ENCODE results near the gene GNG7. TPM values are rescaled to one million over a fixed set of nuclear protein-coding genes. Genes with fewer than 3 reads are reported as not detected.
A peak's percentile ranks its signal among the peaks of the same experiment; 100 is the strongest.

Gene GNG7
- total RNA-seq = 1 to 10 TPM in 3 of 4 donors, under 1 TPM in 1; 0.57 to 3.8 (median 1.6) TPM

DNA sequence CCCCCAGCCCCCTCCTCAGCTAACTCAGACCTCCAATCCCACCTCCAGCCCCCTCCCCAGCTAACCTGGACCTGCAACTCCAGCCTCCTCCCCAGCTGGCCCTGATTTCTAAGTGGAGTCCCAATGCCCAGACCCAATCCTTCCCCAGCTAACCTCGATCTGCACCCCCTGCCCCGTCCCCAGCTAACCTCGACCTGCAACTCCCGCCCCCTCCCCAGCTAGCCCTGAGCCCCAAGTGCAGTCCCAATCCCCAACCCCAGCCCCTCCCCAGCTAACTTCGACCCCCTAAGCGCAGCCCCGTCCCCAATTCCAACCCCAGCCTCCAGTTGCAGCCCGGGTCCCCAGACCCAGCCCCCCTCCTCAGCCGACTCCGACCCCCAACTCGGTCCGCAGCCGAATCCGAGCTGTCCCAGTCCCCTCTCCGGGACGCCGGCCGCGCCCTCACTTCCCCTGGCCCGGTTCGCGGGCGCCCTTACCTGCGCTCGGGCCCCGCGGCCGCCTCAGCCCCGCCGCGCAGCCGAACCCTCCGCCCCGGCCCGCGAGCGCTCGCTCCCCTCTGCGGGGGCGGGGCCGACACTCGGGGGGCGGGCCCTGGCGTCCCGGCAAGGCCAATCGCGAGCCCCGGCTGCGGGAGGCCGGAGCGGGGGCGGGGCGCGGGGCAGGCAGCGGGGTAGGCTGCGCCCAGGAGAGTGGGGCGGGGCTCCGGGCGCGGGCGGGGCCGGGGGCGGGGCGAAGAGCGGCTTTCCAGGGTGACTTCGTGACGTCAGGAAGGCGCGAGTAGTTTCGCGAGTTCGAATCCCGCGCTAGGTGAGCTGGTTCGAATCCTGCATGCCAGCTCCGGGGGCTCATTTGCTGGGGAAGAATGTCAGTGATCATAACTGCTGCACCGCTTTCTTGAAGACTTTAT lies at the start of gene GNG7:
GNG7 (minus strand) TSS at position 525 of the 907 bp plus-strand sequence. CDS start 182,006 bp downstream, outside the sequence.
- peak within 1 kb of the TSS in 3 of 4 donors; percentile 75 to 81 (median 78) for H3K27ac ChIP-seq
- intact Hi-C loops (cut with DNase I) = no loop called here
- peak; percentile 56 for DNase-seq

DNA sequence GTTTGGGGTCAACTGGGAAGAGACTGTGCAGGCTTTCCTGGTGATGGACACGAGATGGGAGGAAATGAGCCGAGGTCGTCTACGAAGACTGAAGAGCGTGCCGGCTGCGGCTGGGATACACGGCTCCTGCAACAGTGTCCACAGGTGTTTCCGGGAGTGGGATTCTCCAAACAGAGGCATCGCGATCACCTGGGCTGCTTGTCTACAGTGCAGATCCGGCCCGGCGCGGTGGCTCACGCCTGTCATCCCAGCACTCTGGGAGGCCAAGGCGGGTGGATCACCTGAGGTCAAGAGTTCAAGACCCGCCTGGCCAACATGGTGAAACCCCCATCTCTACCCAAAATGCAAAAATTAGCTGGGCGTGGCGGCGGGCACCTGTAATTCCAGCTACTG lies 48.9 kb upstream of the GNG7 start:
- no peaks in the 10 kb centered on the region for H3K27me3 ChIP-seq
- no peak overlapping the region for H3K4me3 ChIP-seq
- TF ChIP-seq POLR2A (IDR thresholded peaks at IDR 0.05) = no peak
- TF ChIP-seq, protein P1, sequence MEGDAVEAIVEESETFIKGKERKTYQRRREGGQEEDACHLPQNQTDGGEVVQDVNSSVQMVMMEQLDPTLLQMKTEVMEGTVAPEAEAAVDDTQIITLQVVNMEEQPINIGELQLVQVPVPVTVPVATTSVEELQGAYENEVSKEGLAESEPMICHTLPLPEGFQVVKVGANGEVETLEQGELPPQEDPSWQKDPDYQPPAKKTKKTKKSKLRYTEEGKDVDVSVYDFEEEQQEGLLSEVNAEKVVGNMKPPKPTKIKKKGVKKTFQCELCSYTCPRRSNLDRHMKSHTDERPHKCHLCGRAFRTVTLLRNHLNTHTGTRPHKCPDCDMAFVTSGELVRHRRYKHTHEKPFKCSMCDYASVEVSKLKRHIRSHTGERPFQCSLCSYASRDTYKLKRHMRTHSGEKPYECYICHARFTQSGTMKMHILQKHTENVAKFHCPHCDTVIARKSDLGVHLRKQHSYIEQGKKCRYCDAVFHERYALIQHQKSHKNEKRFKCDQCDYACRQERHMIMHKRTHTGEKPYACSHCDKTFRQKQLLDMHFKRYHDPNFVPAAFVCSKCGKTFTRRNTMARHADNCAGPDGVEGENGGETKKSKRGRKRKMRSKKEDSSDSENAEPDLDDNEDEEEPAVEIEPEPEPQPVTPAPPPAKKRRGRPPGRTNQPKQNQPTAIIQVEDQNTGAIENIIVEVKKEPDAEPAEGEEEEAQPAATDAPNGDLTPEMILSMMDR (IDR thresholded peaks at IDR 0.05) = no peak
- no peak for DNase-seq
- H3K27ac ChIP-seq = no peak overlapping the region
- 87 to 89% methylated on average over 5 to 11 of the region's 21 CpGs for WGBS, 2 donors
- peaks cover 13 to 35% (median 16%) of the 10 kb centered on the region in 3 donors for H3K36me3 ChIP-seq
- H3K9me3 ChIP-seq = no peaks in the 10 kb centered on the region
- peaks cover 0 to 8% (median 0%) of the 10 kb centered on the region in 3 donors for H3K4me1 ChIP-seq
- intact Hi-C loops (cut with DNase I) = no loop called here

More for the DNA sequence above, at the start of gene GNG7:
- H3K9me3 ChIP-seq = no peaks in the 10 kb centered on the region
- WGBS, 2 donors = 8 to 11% methylated on average over 10 of the region's 77 CpGs
- peak within 1 kb of the TSS; percentile 33 to 77 (median 65) for H3K4me3 ChIP-seq
- H3K27me3 ChIP-seq = peaks cover 0 to 10% (median 0%) of the 10 kb centered on the region in 4 donors
- TF ChIP-seq, protein P1 (IDR thresholded peaks at IDR 0.05) = no peak
- TF ChIP-seq POLR2A (IDR thresholded peaks at IDR 0.05) = peak in 3 of 4 donors; percentile 46 to 86 (median 70)
- H3K4me1 ChIP-seq = peaks cover 2 to 31% (median 6%) of the 10 kb centered on the region in 3 donors
- H3K36me3 ChIP-seq = no peaks in the 10 kb centered on the region

DNA sequence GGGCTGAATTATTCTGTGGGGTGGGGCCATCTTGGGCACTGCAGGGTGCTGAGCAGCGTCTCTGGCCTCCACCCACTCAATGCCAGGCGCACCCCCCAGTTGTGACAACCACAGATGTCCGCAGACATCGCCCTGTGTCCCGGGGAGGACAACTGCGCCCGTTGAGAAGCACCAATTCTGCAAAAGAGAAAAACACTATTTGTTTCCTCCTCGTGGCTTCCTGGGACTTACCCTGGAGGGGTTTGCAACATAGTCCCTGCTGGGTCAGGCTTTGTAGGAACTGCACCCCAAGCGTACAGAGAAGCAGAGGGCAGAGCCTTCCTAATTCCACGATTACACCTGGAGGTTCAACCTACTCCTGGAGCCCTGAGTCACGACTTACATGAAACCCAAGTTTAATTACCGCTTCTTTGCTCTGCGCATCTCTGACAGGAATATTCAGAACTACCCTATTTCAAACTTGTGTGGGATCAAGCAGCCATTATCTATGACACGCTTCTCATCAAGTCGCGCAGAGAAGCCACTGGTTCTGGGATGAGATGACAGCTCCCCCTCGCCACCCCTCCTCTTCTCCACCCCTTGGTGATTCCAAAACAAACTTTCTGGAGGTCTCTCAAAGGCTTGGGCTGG lies 48.4 kb upstream of the GNG7 start:
- Histone ChIP-seq H3K4me1 (peaks cover 0 to 8% (median 0%) of the 10 kb centered on the region in 3 donors), H3K4me3 (no peak overlapping the region), H3K9me3 (no peaks in the 10 kb centered on the region), H3K27ac (no peak overlapping the region), H3K27me3 (no peaks in the 10 kb centered on the region), H3K36me3 (peaks cover 13 to 30% (median 16%) of the 10 kb centered on the region in 3 donors)
- DNase-seq = no peak
- intact Hi-C loops (cut with DNase I) = no loop called here
- WGBS, 2 donors = 52 to 67% methylated on average over 10 to 13 of the region's 17 CpGs
- TF ChIP-seq, protein P1 (IDR thresholded peaks at IDR 0.05) = no peak

DNA sequence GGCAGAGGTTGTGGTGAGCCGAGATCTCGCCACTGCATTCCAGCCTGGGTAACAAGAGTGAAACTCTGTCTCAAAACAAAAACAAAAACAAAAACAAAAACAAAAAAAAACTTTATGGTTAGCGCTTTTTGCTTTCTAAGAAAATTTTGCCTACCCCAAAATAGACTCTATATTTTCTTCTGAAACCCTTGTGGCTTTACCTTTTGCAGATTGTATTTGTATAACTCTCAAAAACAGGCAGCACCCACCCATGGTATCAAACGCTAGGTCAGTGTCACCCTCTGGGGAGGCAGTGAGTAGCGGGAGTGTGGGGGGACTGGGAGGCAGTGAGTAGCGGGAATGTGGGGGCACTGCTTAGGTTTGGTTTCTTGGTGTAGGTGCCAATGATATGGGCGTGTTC lies 44.9 kb upstream of the GNG7 start:
- Histone ChIP-seq H3K4me3 (no peak overlapping the region), H3K27ac (no peak overlapping the region), H3K4me1 (peaks cover 0 to 8% (median 0%) of the 10 kb centered on the region in 3 donors), H3K9me3 (no peaks in the 10 kb centered on the region), H3K27me3 (no peaks in the 10 kb centered on the region), H3K36me3 (no peaks in the 10 kb centered on the region)
- no peak for DNase-seq
- WGBS, 2 donors = 71 to 77% methylated on average over 7 of the region's 7 CpGs
- no peak for TF ChIP-seq POLR2A (IDR thresholded peaks at IDR 0.05)
- TF ChIP-seq, protein P1 (IDR thresholded peaks at IDR 0.05) = no peak
- intact Hi-C loops (cut with DNase I) = loop anchor here (5.0 kb wide), 1 partner anchor 95 kb away; no protein-coding TSS in a partner anchor

DNA sequence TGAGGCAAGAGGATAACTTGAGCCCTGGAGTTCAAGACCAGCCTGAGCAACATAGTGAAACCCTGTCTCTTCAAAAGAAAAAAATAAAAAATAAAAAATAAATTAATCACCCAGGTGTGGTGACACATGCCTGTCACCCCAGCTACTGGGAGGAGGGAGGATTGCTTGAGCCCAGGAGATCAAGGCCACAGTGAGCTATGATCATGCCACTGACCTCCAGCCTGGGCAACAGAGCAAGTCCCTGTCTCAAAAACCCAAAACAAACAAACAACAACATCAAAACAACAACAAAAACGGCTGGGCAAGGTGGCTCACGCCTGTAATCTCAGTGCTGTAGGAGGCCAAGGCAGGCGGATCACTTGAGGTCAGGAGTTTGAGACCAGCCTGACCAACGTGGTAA lies 41.6 kb upstream of the GNG7 start:
- Histone ChIP-seq H3K27me3 (peaks cover 0 to 9% (median 0%) of the 10 kb centered on the region in 4 donors), H3K9me3 (no peaks in the 10 kb centered on the region), H3K27ac (no peak overlapping the region), H3K4me1 (peaks cover 0 to 15% (median 3%) of the 10 kb centered on the region in 3 donors), H3K4me3 (no peak overlapping the region), H3K36me3 (no peaks in the 10 kb centered on the region)
- 23 to 37% methylated on average over 4 of the region's 4 CpGs for WGBS, 2 donors
- intact Hi-C loops (cut with DNase I) = no loop called here
- no peak for TF ChIP-seq POLR2A (IDR thresholded peaks at IDR 0.05)
- TF ChIP-seq, protein P1 (IDR thresholded peaks at IDR 0.05) = no peak
- DNase-seq = no peak
